NK-92 treated with Interleukin-12 subunit alpha and Interleukin-12 subunit beta, amount 100 ng/mL, for 24 hours (cell line): ENCODE results near the gene AUNIP.

Experiments
- DNase-seq: peaks from one replicate; lab custom pipeline; 2025; lab: John Stamatoyannopoulos, UW

The AUNIP gene

GRCh38 chr1:25858906-25859789 lies at the start of gene AUNIP:
Gene AUNIP (minus strand): TSS chr1:25859457. CDS start chr1:25859357, 100 bp downstream.
- DNase-seq, result peak; percentile 65

GRCh38 chr1:25909040-25909439 lies 49.8 kb upstream of the AUNIP start:
- DNase-seq, result no peak

GRCh38 chr1:25908161-25908560 lies 48.9 kb upstream of the AUNIP start:
- no peak for DNase-seq

- no peak for DNase-seq
Observed at GRCh38 chr1:25907601-25908000, 48.3 kb upstream of the AUNIP start.

GRCh38 chr1:25906644-25907300 lies 47.5 kb upstream of the AUNIP start:
- DNase-seq, result no peak

GRCh38 chr1:25905680-25906643 lies 46.7 kb upstream of the AUNIP start, which contains the start of gene STMN1:
Gene STMN1 (minus strand): TSS chr1:25906419. CDS start chr1:25904676, 1,743 bp downstream.
- DNase-seq, result peak; percentile 89

- DNase-seq, result peak; percentile 97
Observed at GRCh38 chr1:25904943-25905679, 45.9 kb upstream of the AUNIP start.

GRCh38 chr1:25903986-25904385 lies 44.7 kb upstream of the AUNIP start:
- DNase-seq, result no peak

- no peak for DNase-seq
Observed at GRCh38 chr1:25902462-25902861, 43.2 kb upstream of the AUNIP start.

GRCh38 chr1:25900219-25900618 lies 41.0 kb upstream of the AUNIP start:
- no peak for DNase-seq

GRCh38 chr1:25899792-25900191 lies 40.5 kb upstream of the AUNIP start:
- DNase-seq, result no peak

- DNase-seq, result no peak
Observed at GRCh38 chr1:25898223-25899015, 39.2 kb upstream of the AUNIP start.

- no peak for DNase-seq
Observed at GRCh38 chr1:25897754-25898153, 38.5 kb upstream of the AUNIP start.

GRCh38 chr1:25896266-25896665 lies 37.0 kb upstream of the AUNIP start:
- DNase-seq, result no peak

GRCh38 chr1:25895365-25895990 lies 36.2 kb upstream of the AUNIP start:
- peak; percentile 70 for DNase-seq

GRCh38 chr1:25893116-25893515 lies 33.9 kb upstream of the AUNIP start:
- DNase-seq, result no peak

GRCh38 chr1:25891606-25892005 lies 32.3 kb upstream of the AUNIP start:
- no peak for DNase-seq

- no peak for DNase-seq
Observed at GRCh38 chr1:25890239-25891034, 31.2 kb upstream of the AUNIP start.

GRCh38 chr1:25889470-25889869 lies 30.2 kb upstream of the AUNIP start:
- no peak for DNase-seq
